GM19438 (cell line): Measurements from ENCODE around the gene PRKCE.

Experiments
- ATAC-seq: cut with Tn5 transposase; IDR thresholded peaks from one replicate; pipeline ENCODE4 v1.9.1; 2021; ENCODE audit warnings: low read depth; ENCODE audit not compliant: unreplicated experiment

PRKCE gene

GRCh38 chr2:46076875-46077274 is 425.4 kb downstream of the PRKCE start:
- no peak for ATAC-seq

- ATAC-seq = no peak
Observed at GRCh38 chr2:46077522-46078107, 426.1 kb downstream of the PRKCE start.

GRCh38 chr2:46079985-46080560 is 428.6 kb downstream of the PRKCE start:
- no peak for ATAC-seq

- no peak for ATAC-seq
Observed at GRCh38 chr2:46082531-46083485, 431.3 kb downstream of the PRKCE start.

- ATAC-seq = no peak
Observed at GRCh38 chr2:46086578-46087070, 435.1 kb downstream of the PRKCE start.

GRCh38 chr2:46087492-46087891 is 436.0 kb downstream of the PRKCE start:
- no peak for ATAC-seq

- ATAC-seq = no peak
Observed at GRCh38 chr2:46091004-46091403, 439.5 kb downstream of the PRKCE start.

- ATAC-seq = no peak
Observed at GRCh38 chr2:46091961-46092667, 440.6 kb downstream of the PRKCE start.

- ATAC-seq = no peak
Observed at GRCh38 chr2:46094689-46095088, 443.2 kb downstream of the PRKCE start.

- ATAC-seq = no peak
Observed at GRCh38 chr2:46095830-46096229, 444.4 kb downstream of the PRKCE start.

GRCh38 chr2:46096260-46096659 is 444.8 kb downstream of the PRKCE start:
- ATAC-seq = no peak

GRCh38 chr2:46097714-46098480 is 446.4 kb downstream of the PRKCE start:
- no peak for ATAC-seq

- ATAC-seq = no peak
Observed at GRCh38 chr2:46098621-46099062, 447.2 kb downstream of the PRKCE start.

GRCh38 chr2:46101557-46102220 is 450.2 kb downstream of the PRKCE start:
- no peak for ATAC-seq

- ATAC-seq = no peak
Observed at GRCh38 chr2:46106690-46107089, 455.2 kb downstream of the PRKCE start.

- no peak for ATAC-seq
Observed at GRCh38 chr2:46114996-46115395, 463.5 kb downstream of the PRKCE start.

- ATAC-seq = no peak
Observed at GRCh38 chr2:46116150-46116549, 464.7 kb downstream of the PRKCE start.

- no peak for ATAC-seq
Observed at GRCh38 chr2:46116553-46116991, 465.1 kb downstream of the PRKCE start.

GRCh38 chr2:46117379-46117778 is 465.9 kb downstream of the PRKCE start:
- ATAC-seq = no peak
